HPDE6-E6E7 (cell line): ENCODE data around the gene AP1G2.
A peak's percentile ranks its signal among the peaks of the same experiment; 100 is the strongest.
"Not testable (repeated sequence)": the region's sequence is repeated elsewhere in the genome, so short reads cannot be mapped to it uniquely, and the experiment has no call there.

Experiments used
- DNase-seq: peaks from one replicate; pipeline ENCODE4 v3.0.0; 2011; ENCODE audit warnings: missing footprints; ENCODE audit errors: extremely low spot score

Gene AP1G2

GRCh38 chr14:23538050-23538718 lies 29.4 kb downstream of the AP1G2 start:
- DNase-seq, result no peak

GRCh38 chr14:23537351-23538049 lies 30.1 kb downstream of the AP1G2 start:
- peak; percentile 63 for DNase-seq

GRCh38 chr14:23536906-23537305 lies 30.7 kb downstream of the AP1G2 start:
- not testable (repeated sequence) for DNase-seq

GRCh38 chr14:23536494-23536893 lies 31.1 kb downstream of the AP1G2 start:
- no peak for DNase-seq

GRCh38 chr14:23535943-23536342 lies 31.6 kb downstream of the AP1G2 start:
- no peak for DNase-seq

- DNase-seq, result no peak
Observed at GRCh38 chr14:23533652-23534435, 33.7 kb downstream of the AP1G2 start.

GRCh38 chr14:23532658-23533057 lies 34.9 kb downstream of the AP1G2 start:
- DNase-seq, result no peak

GRCh38 chr14:23531391-23531790 lies 36.2 kb downstream of the AP1G2 start:
- DNase-seq, result no peak

- no peak for DNase-seq
Observed at GRCh38 chr14:23530375-23531055, 37.1 kb downstream of the AP1G2 start.

GRCh38 chr14:23529016-23529415 lies 38.6 kb downstream of the AP1G2 start:
- DNase-seq, result no peak

- DNase-seq, result no peak
Observed at GRCh38 chr14:23528555-23528954, 39.0 kb downstream of the AP1G2 start.

- DNase-seq, result no peak
Observed at GRCh38 chr14:23525611-23526010, 42.0 kb downstream of the AP1G2 start.

- DNase-seq, result no peak
Observed at GRCh38 chr14:23524954-23525353, 42.6 kb downstream of the AP1G2 start.

GRCh38 chr14:23523229-23524016 lies 44.2 kb downstream of the AP1G2 start:
- no peak for DNase-seq

- no peak for DNase-seq
Observed at GRCh38 chr14:23522643-23523198, 44.9 kb downstream of the AP1G2 start.

GRCh38 chr14:23521785-23522640 lies 45.6 kb downstream of the AP1G2 start:
- no peak for DNase-seq

- DNase-seq, result no peak
Observed at GRCh38 chr14:23520899-23521533, 46.6 kb downstream of the AP1G2 start.

- DNase-seq, result no peak
Observed at GRCh38 chr14:23518709-23519108, 48.9 kb downstream of the AP1G2 start.

- no peak for DNase-seq
Observed at GRCh38 chr14:23517650-23518326, 49.8 kb downstream of the AP1G2 start.
